T-cell (primary cell): ENCODE measurements around the gene DLAT. TPM values are rescaled to one million over a fixed set of nuclear protein-coding genes. Genes with fewer than 3 reads are reported as not detected.

ENCODE experiments used
- ATAC-seq, 4 experiments: fragments of 200-7000 bp in 3 of 4; fragments of 150-1000 bp in 1 of 4; cut with Tn5 transposase; replicated peaks in 1 of 4; 1 replicate in 3 of 4; 2 replicates in 1 of 4; pipeline ENCODE4 v1.10.0; 2021; ENCODE audit warnings: moderate library complexity in 3 of 4, mild to moderate bottlenecking in 2 of 4, moderate number of reproducible peaks in 1 of 4
- CTCF ChIA-PET, 2 donors: fragments of 300-600 bp; sonication (Branson Sonifier 250); formaldehyde crosslinking; loops; one replicate each; lab custom pipeline; 2022; ENCODE audit warnings: antibody characterized with exemption in 2 of 2; lab: Charles Lee
- POLR2A ChIA-PET, 2 donors: fragments of 300-600 bp; sonication (Branson Sonifier 250); formaldehyde crosslinking; loops; one replicate each; lab custom pipeline; 2022; ENCODE audit warnings: antibody characterized with exemption in 2 of 2; lab: Charles Lee
- DNase-seq, 35 experiments: peaks; one replicate each; pipeline versions ENCODE4 v3.0.0 to v3.0.0-alpha.2; 2013 to 2023
- H3K27ac ChIP-seq: one replicate; pipeline ENCODE4 v1.5.1; 2013; ENCODE audit warnings: low read length
- H3K27me3 ChIP-seq, 2 experiments: replicated peaks in 1 of 2; 1 replicate in 1 of 2; 2 replicates in 1 of 2; pipeline versions ENCODE4 v1.6.1 to v1.7.0; 2013; ENCODE audit warnings: low read length in 1 of 2, mixed read lengths in 1 of 2; ENCODE audit not compliant: control insufficient read depth in 2 of 2, insufficient read depth in 2 of 2; ENCODE audit errors: extremely low read depth in 1 of 2
- H3K36me3 ChIP-seq, 2 donors: 1 replicate in 1 of 2; 2 replicates in 1 of 2; pipeline versions ENCODE4 v1.6.1 to v1.7.0; 2013; ENCODE audit warnings: low read length in 1 of 2; ENCODE audit not compliant: control insufficient read depth in 2 of 2, insufficient read depth in 1 of 2; ENCODE audit errors: extremely low read depth in 1 of 2
- H3K4me1 ChIP-seq, 2 experiments: 1 replicate in 1 of 2; 2 replicates in 1 of 2; pipeline versions ENCODE4 v1.6.1 to v1.7.0; 2013; ENCODE audit warnings: low read length in 2 of 2, mixed read lengths in 1 of 2; ENCODE audit not compliant: insufficient read depth in 2 of 2, control insufficient read depth in 1 of 2; ENCODE audit errors: extremely low read depth in 1 of 2
- H3K4me3 ChIP-seq, 2 donors: 1 replicate in 1 of 2; 2 replicates in 1 of 2; pipeline versions ENCODE4 v1.5.1 to v1.7.0; 2013; ENCODE audit warnings: mild to moderate bottlenecking in 2 of 2, low read length in 1 of 2, moderate library complexity in 1 of 2; ENCODE audit not compliant: control insufficient read depth in 1 of 2; ENCODE audit errors: extremely low read depth in 1 of 2
- H3K9me3 ChIP-seq: 2 replicates; pipeline ENCODE4 v1.7.0; 2013
- H3K27ac Mint-ChIP-seq, 2 donors: one replicate each; pipeline ENCODE4 v1.8.0; 2020 to 2021; ENCODE audit warnings: mild to moderate bottlenecking in 2 of 2, mixed read lengths in 2 of 2
- H3K27me3 Mint-ChIP-seq, 2 donors: one replicate each; pipeline ENCODE4 v1.8.0; 2021 to 2022; ENCODE audit warnings: mixed read lengths in 2 of 2
- H3K36me3 Mint-ChIP-seq: one replicate; pipeline ENCODE4 v1.8.0; 2021; ENCODE audit warnings: mixed read lengths
- H3K4me1 Mint-ChIP-seq, 3 donors: one replicate each; pipeline ENCODE4 v1.8.0; 2020 to 2022; ENCODE audit warnings: mixed read lengths in 3 of 3, mild to moderate bottlenecking in 1 of 3
- H3K4me3 Mint-ChIP-seq, 3 donors: one replicate each; pipeline ENCODE4 v1.8.0; 2020 to 2022; ENCODE audit warnings: mild to moderate bottlenecking in 3 of 3, mixed read lengths in 3 of 3, moderate library complexity in 3 of 3
- H3K9me3 Mint-ChIP-seq, 3 donors: one replicate each; pipeline ENCODE4 v1.8.0; 2020 to 2022; ENCODE audit warnings: mixed read lengths in 3 of 3
- WGBS: methylation state at CpG from one replicate; pipeline ENCODE4 v1.1.5; 2013; ENCODE audit warnings: missing lambda C conversion rate; ENCODE audit not compliant: insufficient coverage; 5-methylcytosine and 5-hydroxymethylcytosine counted together
- total RNA-seq, 35 experiments: library from RNA in 6 of 35; stranded (reverse) in 6 of 35; fragments of 120-200 nt in 1 of 35; gene quantifications; one replicate each; pipeline versions ENCODE4 v1.2.1 to v1.2.4 and lab custom pipeline; 2013 to 2026

DLAT gene
- 10 to 100 TPM; 13.4 to 19.8 (median 18.7) TPM for total RNA-seq
- 21.7 TPM for total RNA-seq (2013)
- total RNA-seq (lab: John Stamatoyannopoulos, UW) = 30.7 to 178 (median 43.2) reads per million in 29 experiments

GRCh38 chr11:112024773-112025678, at the start of gene DLAT:
DLAT (plus strand) TSS chr11:112025408; CDS start chr11:112025473, 65 bp downstream.
- ChIA-PET POLR2A (no interaction called here), CTCF (no interaction called here)
- Histone ChIP-seq H3K27ac (peak within 1 kb of the TSS; percentile 73), H3K36me3 (peaks cover 11 to 13% of the 10 kb centered on the region in 2 donors), H3K4me1 (peaks cover 0 to 19% of the 10 kb centered on the region in 2 experiments), H3K9me3 (no peaks in the 10 kb centered on the region), H3K27me3 (no peaks in the 10 kb centered on the region), H3K4me3 (peak within 1 kb of the TSS; percentile 90 to 92)
- WGBS = under 1% methylated on average over 70 of the region's 71 CpGs
- DNase-seq = peak; percentile 66 to 88 (median 77)
- Mint-ChIP-seq H3K9me3 (no peaks in the 10 kb centered on the region), H3K4me3 (peak within 1 kb of the TSS; percentile 99 to 100 (median 99)), H3K36me3 (peaks cover 17% of the 10 kb centered on the region), H3K4me1 (peaks cover 25 to 35% (median 26%) of the 10 kb centered on the region in 3 donors), H3K27ac (peak within 1 kb of the TSS; percentile 98 to 99), H3K27me3 (no peaks in the 10 kb centered on the region)
- peak; percentile 89 to 92 (median 90) for ATAC-seq

DNA sequence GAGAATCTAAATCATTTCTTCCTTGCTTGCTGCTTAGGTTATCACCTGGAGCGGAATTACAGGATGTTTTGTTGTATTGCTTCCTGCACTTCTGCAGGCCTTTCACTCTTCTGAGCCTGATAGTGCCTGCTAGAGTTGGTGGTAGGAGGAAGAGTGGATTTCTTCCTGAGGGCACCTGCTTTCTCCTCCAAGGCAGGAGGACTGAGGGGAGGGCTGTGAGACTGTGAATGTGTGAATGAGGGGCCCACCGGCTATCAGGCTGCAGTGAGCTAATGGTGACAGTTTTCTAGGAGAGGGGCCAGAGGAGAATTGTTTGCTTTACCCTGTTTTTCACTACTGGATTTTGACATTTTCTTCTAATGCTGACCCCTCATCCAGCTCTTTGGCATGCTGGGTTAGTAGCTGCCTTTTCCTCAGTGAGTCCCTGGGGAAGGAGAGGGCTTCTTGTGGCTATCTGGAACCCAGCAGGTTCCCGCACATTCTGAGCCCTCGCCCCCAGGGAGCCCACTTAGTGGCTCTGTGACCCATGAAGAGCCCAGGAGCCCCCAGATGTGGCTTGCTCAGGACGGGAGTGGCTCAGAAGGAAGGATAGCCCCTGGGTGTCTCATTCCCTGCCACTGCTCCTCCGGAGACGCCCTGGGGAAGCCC, 49.0 kb upstream of the DLAT start:
- H3K36me3 ChIP-seq = no peaks in the 10 kb centered on the region
- no peak for ATAC-seq
- no peak overlapping the region for H3K4me3 ChIP-seq
- Mint-ChIP-seq H3K27ac (no peak overlapping the region), H3K4me1 (peaks cover 6 to 11% (median 7%) of the 10 kb centered on the region in 3 donors), H3K27me3 (peaks cover 22 to 30% of the 10 kb centered on the region in 2 donors), H3K4me3 (peak overlapping the region; percentile 35 to 71 (median 56)), H3K36me3 (peaks cover 3% of the 10 kb centered on the region), H3K9me3 (no peaks in the 10 kb centered on the region)
- H3K27ac ChIP-seq = no peak overlapping the region
- no peak for DNase-seq
- peaks cover 3 to 25% of the 10 kb centered on the region in 2 experiments for H3K27me3 ChIP-seq
- ChIA-PET CTCF (interaction anchor here in 1 of 2 donors (0.6 kb wide), 1 partner anchor 150 kb away, joined by 8 read pairs; no protein-coding TSS in a partner anchor), POLR2A (no interaction called here)
- 97% methylated on average over 5 of the region's 7 CpGs for WGBS
- H3K4me1 ChIP-seq = peaks cover 0 to 11% of the 10 kb centered on the region in 2 experiments
- no peaks in the 10 kb centered on the region for H3K9me3 ChIP-seq

- peaks cover 6 to 11% (median 7%) of the 10 kb centered on the region in 3 donors for H3K4me1 Mint-ChIP-seq
- peaks cover 0 to 11% of the 10 kb centered on the region in 2 experiments for H3K4me1 ChIP-seq
- ChIA-PET POLR2A (no interaction called here), CTCF (interaction anchor here (0.6 kb wide), 3 partner anchors 21 to 150 kb away, joined by 4 to 8 read pairs (median 7); no protein-coding TSS in a partner anchor)
- peaks cover 22 to 30% of the 10 kb centered on the region in 2 donors for H3K27me3 Mint-ChIP-seq
- DNase-seq (no peak), ATAC-seq (no peak)
- no peak overlapping the region for H3K4me3 ChIP-seq
- no peak overlapping the region for H3K27ac Mint-ChIP-seq
- H3K27ac ChIP-seq = no peak overlapping the region
- 87% methylated on average over 13 of the region's 21 CpGs for WGBS
- H3K36me3 ChIP-seq = no peaks in the 10 kb centered on the region
- no peaks in the 10 kb centered on the region for H3K9me3 ChIP-seq
- H3K9me3 Mint-ChIP-seq = no peaks in the 10 kb centered on the region
- H3K27me3 ChIP-seq = peaks cover 3 to 25% of the 10 kb centered on the region in 2 experiments
- peak overlapping the region; percentile 35 to 71 (median 53) for H3K4me3 Mint-ChIP-seq
- peaks cover 3% of the 10 kb centered on the region for H3K36me3 Mint-ChIP-seq
Measured at GRCh38 chr11:111976767-111977145, 48.5 kb upstream of the DLAT start.

DNA sequence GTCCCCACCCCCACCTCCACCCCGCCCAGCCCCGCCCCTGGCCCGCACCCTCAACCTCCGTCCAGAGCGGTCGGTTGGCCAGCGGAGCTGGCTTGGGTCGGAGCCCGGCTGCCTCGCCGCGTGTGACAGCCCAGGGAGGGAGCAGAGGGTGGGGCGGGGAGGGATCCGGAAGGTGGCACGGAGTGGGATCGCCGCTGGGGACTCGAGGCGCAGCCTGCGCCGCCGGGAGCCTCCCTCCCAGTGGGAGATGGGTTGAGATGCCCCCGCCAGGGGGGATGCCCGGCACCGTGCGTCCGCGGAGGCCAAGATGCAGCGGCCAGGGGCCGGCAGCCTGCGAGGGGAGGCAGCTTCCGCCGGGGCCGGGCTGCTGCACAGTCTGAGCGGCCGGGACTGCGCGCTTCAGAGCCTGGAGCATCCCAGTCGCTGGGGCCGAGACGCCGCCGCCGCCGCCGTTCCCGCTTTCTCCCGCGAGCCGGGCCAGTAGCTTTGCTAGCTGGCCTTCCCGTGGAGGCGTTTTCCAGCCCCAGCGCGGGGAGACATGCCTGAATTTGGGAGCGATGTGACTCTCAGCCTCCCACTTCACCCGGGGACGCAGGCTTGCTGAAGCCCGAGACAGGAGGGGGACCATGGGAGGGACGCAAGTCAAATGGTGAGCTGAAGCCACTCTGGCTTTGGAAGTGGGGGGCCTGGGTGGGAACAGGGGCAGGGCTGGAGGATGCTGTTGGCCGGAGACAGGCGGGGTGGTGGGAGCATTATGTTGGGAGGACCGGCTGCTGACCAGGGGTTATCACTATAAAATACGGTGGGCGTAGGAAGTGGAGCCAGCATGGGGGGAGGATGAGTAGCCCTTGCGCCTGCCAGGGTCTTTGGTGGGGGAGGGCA, 47.8 kb upstream of the DLAT start:
- peaks cover 0 to 11% of the 10 kb centered on the region in 2 experiments for H3K4me1 ChIP-seq
- 10% methylated on average over 54 of the region's 65 CpGs for WGBS
- ChIA-PET POLR2A (no interaction called here), CTCF (interaction anchor here (0.6 to 1.9 kb wide), 5 partner anchors 22 to 149 kb away, joined by 3 to 8 read pairs (median 6); no protein-coding TSS in a partner anchor)
- H3K27me3 ChIP-seq = peaks cover 3 to 25% of the 10 kb centered on the region in 2 experiments
- DNase-seq = peak in 10 of 35 experiments; percentile 2 to 20 (median 10)
- Mint-ChIP-seq H3K4me3 (peak overlapping the region; percentile 61 to 71 (median 68)), H3K36me3 (peaks cover 3% of the 10 kb centered on the region), H3K4me1 (peaks cover 7 to 11% (median 11%) of the 10 kb centered on the region in 3 donors), H3K9me3 (no peaks in the 10 kb centered on the region), H3K27ac (no peak overlapping the region), H3K27me3 (peaks cover 22 to 30% of the 10 kb centered on the region in 2 donors)
- peak overlapping the region; percentile 31 to 35 for H3K4me3 ChIP-seq
- H3K36me3 ChIP-seq = no peaks in the 10 kb centered on the region
- H3K9me3 ChIP-seq = no peaks in the 10 kb centered on the region
- peak; percentile 71 to 79 (median 75) for ATAC-seq
- no peak overlapping the region for H3K27ac ChIP-seq

- H3K36me3 ChIP-seq = no peaks in the 10 kb centered on the region
- H3K9me3 ChIP-seq = no peaks in the 10 kb centered on the region
- H3K27ac ChIP-seq = no peak overlapping the region
- peaks cover 7 to 11% (median 11%) of the 10 kb centered on the region in 3 donors for H3K4me1 Mint-ChIP-seq
- ATAC-seq (no peak), DNase-seq (no peak)
- 84% methylated on average over 3 of the region's 8 CpGs for WGBS
- peaks cover 3 to 25% of the 10 kb centered on the region in 2 experiments for H3K27me3 ChIP-seq
- peaks cover 22 to 30% of the 10 kb centered on the region in 2 donors for H3K27me3 Mint-ChIP-seq
- no peak overlapping the region for H3K27ac Mint-ChIP-seq
- CTCF ChIA-PET = interaction anchor here (0.6 to 1.9 kb wide), 3 partner anchors 46 to 69 kb away, joined by 3 to 6 read pairs (median 3); no protein-coding TSS in a partner anchor
- peak overlapping the region; percentile 61 to 71 (median 68) for H3K4me3 Mint-ChIP-seq
- POLR2A ChIA-PET = interaction anchor here in 1 of 2 donors (0.6 kb wide), 1 partner anchor 22 kb away, joined by 12 read pairs; no protein-coding TSS in a partner anchor
- peaks cover 3% of the 10 kb centered on the region for H3K36me3 Mint-ChIP-seq
- H3K4me1 ChIP-seq = peaks cover 0 to 11% of the 10 kb centered on the region in 2 experiments
- H3K4me3 ChIP-seq = no peak overlapping the region
- no peaks in the 10 kb centered on the region for H3K9me3 Mint-ChIP-seq
Measured at GRCh38 chr11:111978028-111978771, 47.0 kb upstream of the DLAT start.
